Calu3 (cell line): ENCODE measurements around the gene ARL15. TPM values are rescaled to one million over a fixed set of nuclear protein-coding genes. Genes with fewer than 3 reads are reported as not detected.

ENCODE experiments used
- BruUV-seq: library from RNA; stranded (reverse); fragments of 400-500 nt; replicated peaks from 2 replicates; lab custom pipeline; 2021; lab: Mats Ljungman, UMichigan
- CTCF ChIA-PET: fragments of 300-600 bp; sonication (Branson Sonifier 250); formaldehyde crosslinking; loops from one replicate; lab custom pipeline; 2022; ENCODE audit warnings: antibody characterized with exemption; lab: Charles Lee
- DNase-seq: peaks from one replicate; pipeline ENCODE4 v3.0.0; 2022
- H3K27ac Mint-ChIP-seq: one replicate; pipeline ENCODE4 v1.8.0; 2022; ENCODE audit warnings: mixed read lengths; ENCODE audit not compliant: unreplicated experiment
- H3K27me3 Mint-ChIP-seq: one replicate; pipeline ENCODE4 v1.8.0; 2022; ENCODE audit warnings: mixed read lengths; ENCODE audit not compliant: unreplicated experiment
- H3K36me3 Mint-ChIP-seq: one replicate; pipeline ENCODE4 v1.8.0; 2022; ENCODE audit warnings: mild to moderate bottlenecking, moderate library complexity, mixed read lengths; ENCODE audit not compliant: insufficient read depth, unreplicated experiment
- H3K4me1 Mint-ChIP-seq: one replicate; pipeline ENCODE4 v1.8.0; 2022; ENCODE audit warnings: mild to moderate bottlenecking, low read depth, mixed read lengths; ENCODE audit not compliant: unreplicated experiment
- H3K4me3 Mint-ChIP-seq: one replicate; pipeline ENCODE4 v1.8.0; 2022; ENCODE audit warnings: mild to moderate bottlenecking, low read depth, moderate library complexity, mixed read lengths; ENCODE audit not compliant: unreplicated experiment
- H3K9me3 Mint-ChIP-seq: one replicate; pipeline ENCODE4 v1.8.0; 2022; ENCODE audit warnings: low read depth, mixed read lengths; ENCODE audit not compliant: unreplicated experiment
- CTCF ChIP-seq: fragments of 200-600 bp; IDR thresholded peaks from one replicate; pipeline ENCODE4 v1.8.0; 2022; ENCODE audit warnings: antibody characterized with exemption; ENCODE audit not compliant: unreplicated experiment
- intact Hi-C: fragments of 100-400 bp; cut with micrococcal nuclease; formaldehyde crosslinking; loops from one replicate; pipeline ENCODE4 v1.10.0; 2022; ENCODE audit not compliant: unreplicated experiment
- total RNA-seq: library from RNA; stranded (reverse); gene quantifications from 2 replicates; pipeline ENCODE4 v1.2.3, GENCODE V29; 2022

Gene ARL15
- total RNA-seq, 1 experiment from 2014 or later, result 15.1 TPM

- no TSS peak for BruUV-seq
- no peaks in the 10 kb centered on the region for H3K9me3 Mint-ChIP-seq
- H3K27me3 Mint-ChIP-seq, result no peaks in the 10 kb centered on the region
- no peak overlapping the region for H3K4me3 Mint-ChIP-seq
- TF ChIP-seq CTCF, result no peak
- no peaks in the 10 kb centered on the region for H3K36me3 Mint-ChIP-seq
- DNase-seq, result no peak
- CTCF ChIA-PET, result no interaction called here
- intact Hi-C loops, result loop anchor here (10.0 kb wide), 1 partner anchor 982 kb away; no protein-coding TSS in a partner anchor
- no peak overlapping the region for H3K27ac Mint-ChIP-seq
- no peaks in the 10 kb centered on the region for H3K4me1 Mint-ChIP-seq
These were observed 83.3 kb downstream of the ARL15 start for GRCh38 chr5:54227109-54227508.

GRCh38 chr5:54226215-54226614 is 84.2 kb downstream of the ARL15 start:
- no peak for DNase-seq
- Mint-ChIP-seq H3K4me3 (no peak overlapping the region), H3K36me3 (no peaks in the 10 kb centered on the region), H3K4me1 (no peaks in the 10 kb centered on the region), H3K9me3 (no peaks in the 10 kb centered on the region), H3K27ac (no peak overlapping the region), H3K27me3 (no peaks in the 10 kb centered on the region)
- CTCF ChIA-PET, result no interaction called here
- BruUV-seq, result no TSS peak
- intact Hi-C loops, result loop anchor here (10.0 kb wide), 1 partner anchor 981 kb away; no protein-coding TSS in a partner anchor
- no peak for TF ChIP-seq CTCF

GRCh38 chr5:54224103-54224826 is 86.1 kb downstream of the ARL15 start:
- DNase-seq, result no peak
- H3K36me3 Mint-ChIP-seq, result no peaks in the 10 kb centered on the region
- CTCF ChIA-PET, result no interaction called here
- no peak overlapping the region for H3K27ac Mint-ChIP-seq
- no peaks in the 10 kb centered on the region for H3K27me3 Mint-ChIP-seq
- no peaks in the 10 kb centered on the region for H3K4me1 Mint-ChIP-seq
- H3K4me3 Mint-ChIP-seq, result no peak overlapping the region
- no peak for TF ChIP-seq CTCF
- H3K9me3 Mint-ChIP-seq, result no peaks in the 10 kb centered on the region
- intact Hi-C loops, result loop anchor here (10.0 kb wide), 1 partner anchor 979 kb away; no protein-coding TSS in a partner anchor
- no TSS peak for BruUV-seq

- CTCF ChIA-PET, result no interaction called here
- Mint-ChIP-seq H3K27me3 (no peaks in the 10 kb centered on the region), H3K9me3 (no peaks in the 10 kb centered on the region), H3K36me3 (no peaks in the 10 kb centered on the region), H3K4me1 (no peaks in the 10 kb centered on the region), H3K27ac (no peak overlapping the region), H3K4me3 (no peak overlapping the region)
- no TSS peak for BruUV-seq
- TF ChIP-seq CTCF, result no peak
- DNase-seq, result no peak
- intact Hi-C loops, result loop anchor here (10.0 kb wide), 1 partner anchor 978 kb away; no protein-coding TSS in a partner anchor
These were observed 88.0 kb downstream of the ARL15 start for GRCh38 chr5:54222336-54222735.
